ENCODE measurements around the gene FCMR.

FCMR gene

GRCh38 chr1:206946261-206946660 lies 24.5 kb upstream of the FCMR start, which contains the start of gene PIGR:
PIGR (minus strand) TSS chr1:206946466; CDS start chr1:206940531, 5,935 bp downstream.
- Histone ChIP-seq H3K4me1 (ENCODE audit: insufficient read depth, low read length) (no peaks in the 10 kb centered on the region), H3K27me3 (ENCODE audit: insufficient read depth, low read length) (no peaks in the 10 kb centered on the region), H3K27ac (ENCODE audit: low read length) (no peak within 1 kb of the TSS), H3K4me3 (ENCODE audit: low read length) (no peak within 1 kb of the TSS), H3K9me3 (ENCODE audit: insufficient read depth, low read depth, low read length) (no peaks in the 10 kb centered on the region), H3K9ac (ENCODE audit: low read depth, low read length) (no peak within 1 kb of the TSS), H3K36me3 (ENCODE audit: insufficient read depth, low read depth, low read length) (no peaks in the 10 kb centered on the region)

DNA sequence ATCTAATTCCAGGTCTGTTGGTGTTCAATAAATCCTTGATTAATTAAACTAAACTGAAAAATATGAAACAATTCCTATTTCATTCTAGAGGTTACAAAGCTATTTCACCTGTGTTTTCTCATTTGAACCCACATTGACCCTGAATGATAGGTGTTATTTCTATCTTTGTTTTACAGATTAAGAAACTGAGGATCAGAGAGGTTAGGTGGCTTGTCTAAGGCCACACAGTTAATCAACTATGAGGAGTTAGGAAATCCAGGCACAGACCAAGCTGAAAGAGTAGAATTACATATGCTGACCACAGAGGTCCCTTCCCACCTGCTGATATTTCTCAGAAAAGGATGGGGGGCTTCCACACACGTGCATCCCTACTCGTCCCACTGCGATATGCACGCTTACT lies 24.0 kb upstream of the FCMR start:
- Histone ChIP-seq H3K9me3 (ENCODE audit: insufficient read depth, low read depth, low read length) (no peaks in the 10 kb centered on the region), H3K4me1 (ENCODE audit: insufficient read depth, low read length) (no peaks in the 10 kb centered on the region), H3K27ac (ENCODE audit: low read length) (no peak overlapping the region), H3K9ac (ENCODE audit: low read depth, low read length) (no peak overlapping the region), H3K36me3 (ENCODE audit: insufficient read depth, low read depth, low read length) (no peaks in the 10 kb centered on the region), H3K4me3 (ENCODE audit: low read length) (no peak overlapping the region), H3K27me3 (ENCODE audit: insufficient read depth, low read length) (no peaks in the 10 kb centered on the region)

DNA sequence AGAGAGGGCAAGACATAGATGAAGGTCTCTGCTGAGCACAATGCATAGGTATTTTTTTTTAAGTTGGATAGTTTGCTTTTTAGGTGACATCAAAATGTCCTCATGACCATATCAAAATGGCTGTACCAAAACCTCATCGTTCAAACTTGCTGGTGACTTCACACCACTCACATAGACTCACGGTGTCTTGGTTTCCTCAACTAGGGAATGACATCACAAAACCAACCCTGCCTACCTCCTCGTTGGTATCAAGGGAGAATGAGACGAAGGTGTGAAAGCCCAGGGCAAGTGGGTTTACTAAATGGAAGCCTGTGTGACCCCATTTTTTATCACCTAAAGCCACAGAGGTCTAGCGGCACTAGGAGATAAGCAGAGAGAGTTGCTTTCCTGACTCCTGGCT lies 23.0 kb upstream of the FCMR start:
- no peak overlapping the region for H3K27ac ChIP-seq (ENCODE audit: low read length)
- no peak overlapping the region for H3K4me3 ChIP-seq (ENCODE audit: low read length)
- no peaks in the 10 kb centered on the region for H3K27me3 ChIP-seq (ENCODE audit: insufficient read depth, low read length)
- no peak overlapping the region for H3K9ac ChIP-seq (ENCODE audit: low read depth, low read length)
- H3K9me3 ChIP-seq (ENCODE audit: insufficient read depth, low read depth, low read length): no peaks in the 10 kb centered on the region
- no peaks in the 10 kb centered on the region for H3K4me1 ChIP-seq (ENCODE audit: insufficient read depth, low read length)
- H3K36me3 ChIP-seq (ENCODE audit: insufficient read depth, low read depth, low read length): no peaks in the 10 kb centered on the region

DNA sequence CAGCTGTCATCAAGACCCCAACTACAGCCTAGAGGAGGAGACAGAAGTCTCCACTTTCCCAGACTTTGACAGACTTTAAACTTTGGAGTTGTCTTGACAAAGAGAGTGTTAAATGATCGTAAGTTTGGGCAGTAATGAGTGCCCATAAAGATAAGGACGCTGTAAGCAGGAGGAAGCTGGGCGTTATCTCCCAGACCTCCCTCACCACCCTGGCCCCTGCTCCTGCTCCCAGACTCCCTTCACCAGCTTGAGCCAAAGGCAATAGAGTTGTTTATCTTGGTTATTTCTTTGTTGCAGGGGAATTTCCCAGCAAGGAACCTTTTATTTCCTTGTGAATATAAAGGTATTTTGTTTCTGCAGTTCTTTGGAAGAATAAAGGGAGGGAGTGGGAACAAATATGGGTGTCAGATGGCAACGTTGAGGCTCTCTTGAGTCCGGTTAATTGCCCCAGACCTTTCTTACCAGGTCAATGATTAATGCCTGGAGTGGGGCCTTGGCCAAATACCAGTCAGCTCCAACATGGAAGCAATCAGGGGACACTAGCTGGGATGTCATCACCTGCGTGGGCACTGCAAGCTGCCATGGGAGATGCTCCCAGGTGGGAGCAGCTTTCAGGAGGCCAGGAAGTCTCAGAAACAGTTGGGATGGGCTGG lies 20.2 kb upstream of the FCMR start:
- no peak overlapping the region for H3K27ac ChIP-seq (ENCODE audit: low read length)
- H3K9ac ChIP-seq (ENCODE audit: low read depth, low read length): no peak overlapping the region
- no peak overlapping the region for H3K4me3 ChIP-seq (ENCODE audit: low read length)
- H3K27me3 ChIP-seq (ENCODE audit: insufficient read depth, low read length): no peaks in the 10 kb centered on the region
- no peaks in the 10 kb centered on the region for H3K4me1 ChIP-seq (ENCODE audit: insufficient read depth, low read length)
- H3K9me3 ChIP-seq (ENCODE audit: insufficient read depth, low read depth, low read length): no peaks in the 10 kb centered on the region
- no peaks in the 10 kb centered on the region for H3K36me3 ChIP-seq (ENCODE audit: insufficient read depth, low read depth, low read length)

GRCh38 chr1:206940588-206940936 lies 18.8 kb upstream of the FCMR start:
- no peaks in the 10 kb centered on the region for H3K27me3 ChIP-seq (ENCODE audit: insufficient read depth, low read length)
- H3K4me1 ChIP-seq (ENCODE audit: insufficient read depth, low read length): no peaks in the 10 kb centered on the region
- no peak overlapping the region for H3K9ac ChIP-seq (ENCODE audit: low read depth, low read length)
- no peak overlapping the region for H3K27ac ChIP-seq (ENCODE audit: low read length)
- no peaks in the 10 kb centered on the region for H3K36me3 ChIP-seq (ENCODE audit: insufficient read depth, low read depth, low read length)
- no peak overlapping the region for H3K4me3 ChIP-seq (ENCODE audit: low read length)
- no peaks in the 10 kb centered on the region for H3K9me3 ChIP-seq (ENCODE audit: insufficient read depth, low read depth, low read length)

- no peaks in the 10 kb centered on the region for H3K27me3 ChIP-seq (ENCODE audit: insufficient read depth, low read length)
- H3K9ac ChIP-seq (ENCODE audit: low read depth, low read length): no peak overlapping the region
- no peak overlapping the region for H3K27ac ChIP-seq (ENCODE audit: low read length)
- no peaks in the 10 kb centered on the region for H3K4me1 ChIP-seq (ENCODE audit: insufficient read depth, low read length)
- H3K9me3 ChIP-seq (ENCODE audit: insufficient read depth, low read depth, low read length): no peaks in the 10 kb centered on the region
- no peak overlapping the region for H3K4me3 ChIP-seq (ENCODE audit: low read length)
- H3K36me3 ChIP-seq (ENCODE audit: insufficient read depth, low read depth, low read length): no peaks in the 10 kb centered on the region
Measured at GRCh38 chr1:206939841-206940587, 18.3 kb upstream of the FCMR start.

DNA sequence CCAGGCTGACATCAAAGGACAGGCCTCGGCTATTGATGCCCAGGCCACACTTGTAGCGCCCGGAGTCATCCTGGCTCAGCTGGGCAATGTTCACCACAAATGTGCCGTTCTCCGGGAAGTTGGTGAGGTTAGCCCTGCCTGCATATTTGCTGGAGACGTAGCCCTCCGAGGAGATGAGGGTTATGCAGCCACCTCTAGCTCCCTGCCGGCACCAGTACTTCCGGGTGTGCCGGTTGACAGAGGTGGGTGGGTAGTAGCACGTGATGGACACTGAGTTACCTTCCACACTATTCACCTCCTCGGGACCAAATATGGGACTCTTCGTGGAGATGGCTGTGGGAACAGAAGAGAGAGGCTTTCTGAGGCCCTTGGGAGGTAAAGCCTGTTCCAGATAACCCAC lies 17.4 kb upstream of the FCMR start:
- Histone ChIP-seq H3K4me1 (ENCODE audit: insufficient read depth, low read length) (no peaks in the 10 kb centered on the region), H3K9ac (ENCODE audit: low read depth, low read length) (no peak overlapping the region), H3K9me3 (ENCODE audit: insufficient read depth, low read depth, low read length) (no peaks in the 10 kb centered on the region), H3K4me3 (ENCODE audit: low read length) (no peak overlapping the region), H3K27me3 (ENCODE audit: insufficient read depth, low read length) (no peaks in the 10 kb centered on the region), H3K27ac (ENCODE audit: low read length) (no peak overlapping the region), H3K36me3 (ENCODE audit: insufficient read depth, low read depth, low read length) (no peaks in the 10 kb centered on the region)

DNA sequence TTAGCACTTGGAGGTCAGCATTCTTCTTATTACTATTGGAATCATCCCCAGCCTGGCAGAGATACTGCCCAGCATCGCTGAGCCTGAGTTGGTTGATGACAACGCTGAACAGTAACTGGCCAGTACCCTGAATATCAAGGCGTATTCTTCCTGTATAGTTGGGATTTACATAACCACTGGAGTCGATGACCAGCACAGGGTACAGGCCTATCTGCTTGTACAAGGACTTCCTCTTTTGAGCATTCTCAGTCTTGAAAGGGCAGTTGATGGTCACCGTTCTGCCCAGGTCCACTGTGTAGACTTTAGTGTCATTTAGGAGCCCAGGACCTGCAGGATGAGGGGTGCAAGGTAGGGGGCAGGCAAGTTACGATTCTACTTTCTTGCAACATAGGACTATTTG lies 15.7 kb upstream of the FCMR start:
- no peak overlapping the region for H3K9ac ChIP-seq (ENCODE audit: low read depth, low read length)
- H3K36me3 ChIP-seq (ENCODE audit: insufficient read depth, low read depth, low read length): no peaks in the 10 kb centered on the region

DNA sequence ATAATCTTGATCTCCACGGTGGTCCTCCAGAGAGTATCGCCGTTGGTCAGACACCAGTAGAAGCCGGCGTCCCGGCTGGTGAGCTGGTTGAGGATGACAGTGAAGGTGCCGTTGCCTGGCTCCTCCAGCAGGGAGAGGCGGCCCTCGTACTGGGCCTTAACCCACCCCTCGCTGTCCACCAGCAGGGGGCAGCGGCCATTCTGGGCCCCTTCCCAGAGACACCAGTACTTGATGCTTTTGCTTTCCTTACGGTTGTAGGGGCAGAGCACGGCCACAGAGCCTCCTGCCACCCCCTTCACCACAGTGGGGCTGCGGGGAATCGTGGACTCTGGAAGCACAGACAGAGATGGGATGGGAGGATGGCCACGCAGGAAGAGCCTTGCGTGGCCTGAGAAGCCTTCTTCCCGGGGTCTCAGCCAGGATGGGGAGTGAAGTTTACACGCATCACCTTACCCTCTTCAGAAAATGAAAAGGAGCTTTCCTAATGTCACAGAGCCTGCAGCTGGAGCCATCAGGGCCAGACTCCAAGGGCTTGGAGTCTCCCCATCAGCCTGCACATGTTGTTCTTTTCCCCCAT lies 13.8 kb upstream of the FCMR start:
- Histone ChIP-seq H3K4me1 (ENCODE audit: insufficient read depth, low read length) (no peaks in the 10 kb centered on the region), H3K4me3 (ENCODE audit: low read length) (no peak overlapping the region), H3K27ac (ENCODE audit: low read length) (no peak overlapping the region), H3K9me3 (ENCODE audit: insufficient read depth, low read depth, low read length) (no peaks in the 10 kb centered on the region), H3K9ac (ENCODE audit: low read depth, low read length) (no peak overlapping the region), H3K36me3 (ENCODE audit: insufficient read depth, low read depth, low read length) (no peaks in the 10 kb centered on the region), H3K27me3 (ENCODE audit: insufficient read depth, low read length) (no peaks in the 10 kb centered on the region)

More for the DNA sequence above, 15.7 kb upstream of the FCMR start:
- Histone ChIP-seq H3K9me3 (ENCODE audit: insufficient read depth, low read depth, low read length) (no peaks in the 10 kb centered on the region), H3K4me3 (ENCODE audit: low read length) (no peak overlapping the region), H3K27ac (ENCODE audit: low read length) (no peak overlapping the region), H3K27me3 (ENCODE audit: insufficient read depth, low read length) (no peaks in the 10 kb centered on the region), H3K4me1 (ENCODE audit: insufficient read depth, low read length) (no peaks in the 10 kb centered on the region)

DNA sequence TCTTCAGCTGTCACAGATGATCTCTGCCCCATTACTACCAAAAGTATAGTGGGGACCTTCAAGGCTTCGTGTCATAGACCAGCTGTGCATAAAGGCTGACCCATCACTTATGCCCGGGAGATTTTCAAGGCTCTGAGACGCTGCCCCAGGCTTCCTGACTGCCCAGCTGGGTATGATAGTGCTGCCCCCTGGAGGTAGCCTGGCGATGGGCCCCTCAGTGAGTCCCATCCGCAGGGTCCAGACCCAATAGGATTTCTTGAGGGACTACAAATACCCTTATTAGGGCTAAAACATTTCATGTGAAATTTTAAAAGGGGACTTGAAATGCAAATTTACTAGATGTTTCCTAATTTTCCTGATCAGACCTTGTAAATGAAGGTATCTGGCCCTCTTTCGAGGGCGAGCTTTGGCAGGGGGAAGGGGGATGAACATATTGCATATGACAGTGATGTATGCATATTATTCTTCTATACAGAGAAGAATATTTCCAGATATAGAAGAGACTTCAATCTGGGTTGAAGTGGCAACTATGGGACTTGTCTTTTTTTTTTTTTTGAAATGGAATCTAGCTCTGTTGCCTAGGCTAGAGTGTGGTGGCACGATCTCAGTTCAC lies 11.7 kb upstream of the FCMR start:
- H3K4me1 ChIP-seq (ENCODE audit: insufficient read depth, low read length): no peaks in the 10 kb centered on the region
- H3K4me3 ChIP-seq (ENCODE audit: low read length): no peak overlapping the region
- no peak overlapping the region for H3K9ac ChIP-seq (ENCODE audit: low read depth, low read length)
- no peaks in the 10 kb centered on the region for H3K27me3 ChIP-seq (ENCODE audit: insufficient read depth, low read length)
- no peaks in the 10 kb centered on the region for H3K36me3 ChIP-seq (ENCODE audit: insufficient read depth, low read depth, low read length)
- H3K27ac ChIP-seq (ENCODE audit: low read length): no peak overlapping the region
- no peaks in the 10 kb centered on the region for H3K9me3 ChIP-seq (ENCODE audit: insufficient read depth, low read depth, low read length)

DNA sequence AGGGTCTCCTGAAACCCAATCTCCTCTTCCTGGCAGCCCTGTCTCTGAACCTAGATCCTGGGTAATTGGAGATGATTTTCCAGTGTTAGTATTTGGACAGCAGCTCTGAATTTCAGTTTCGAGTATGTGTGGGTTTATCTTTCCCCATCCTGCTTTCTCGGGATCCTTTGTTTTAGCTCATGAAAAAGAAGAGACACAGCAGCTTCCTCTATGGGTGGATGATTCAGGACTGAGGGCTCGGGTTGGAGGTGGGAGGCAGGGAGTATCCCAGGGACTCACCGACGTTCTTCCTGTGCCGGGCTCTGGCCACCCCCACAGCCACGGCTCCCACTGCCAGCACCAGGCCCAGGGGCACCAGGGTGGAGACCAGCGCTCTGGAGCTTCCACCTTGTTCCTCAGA lies 10.4 kb upstream of the FCMR start:
- no peak overlapping the region for H3K9ac ChIP-seq (ENCODE audit: low read depth, low read length)
- no peaks in the 10 kb centered on the region for H3K4me1 ChIP-seq (ENCODE audit: insufficient read depth, low read length)
- H3K36me3 ChIP-seq (ENCODE audit: insufficient read depth, low read depth, low read length): no peaks in the 10 kb centered on the region
- H3K27me3 ChIP-seq (ENCODE audit: insufficient read depth, low read length): no peaks in the 10 kb centered on the region
- H3K27ac ChIP-seq (ENCODE audit: low read length): no peak overlapping the region
- no peaks in the 10 kb centered on the region for H3K9me3 ChIP-seq (ENCODE audit: insufficient read depth, low read depth, low read length)
- H3K4me3 ChIP-seq (ENCODE audit: low read length): no peak overlapping the region

- Histone ChIP-seq H3K4me1 (ENCODE audit: insufficient read depth, low read length) (no peaks in the 10 kb centered on the region), H3K27ac (ENCODE audit: low read length) (no peak overlapping the region), H3K9me3 (ENCODE audit: insufficient read depth, low read depth, low read length) (no peaks in the 10 kb centered on the region), H3K27me3 (ENCODE audit: insufficient read depth, low read length) (no peaks in the 10 kb centered on the region), H3K36me3 (ENCODE audit: insufficient read depth, low read depth, low read length) (no peaks in the 10 kb centered on the region), H3K4me3 (ENCODE audit: low read length) (no peak overlapping the region), H3K9ac (ENCODE audit: low read depth, low read length) (no peak overlapping the region)
Measured at GRCh38 chr1:206931709-206932108, 10.0 kb upstream of the FCMR start.

Data from iPS-20b (cell line).